Heart left ventricle (tissue), 13 donors: Measurements from ENCODE around the gene KDM3B.

Source experiments
- CTCF ChIP-seq, 12 donors: fragments of 200-600 bp; sonication (generic) in 4 of 12; IDR thresholded peaks; one replicate each; pipeline versions ENCODE4 v1.5.0 to v1.8.0; 2018 to 2022; ENCODE audit warnings: antibody characterized with exemption in 12 of 12, mild to moderate bottlenecking in 5 of 12
- POLR2A ChIP-seq, 2 donors: fragments of 450-650 bp; IDR thresholded peaks; one replicate each; pipeline ENCODE4 v1.6.1; 2017; ENCODE audit warnings: antibody characterized with exemption in 2 of 2, mild to moderate bottlenecking in 2 of 2, moderate library complexity in 2 of 2
- donor health status: ischemic (EF 13 %, LVEDD 7.1; RV severe dilation, severe dysfunction).
- donor health status: DM: no; HTN: yes; CAD: no.
- donor health status: DM: no; HTN: no; CAD: no.
- donor health status: ischemic (EF 25% LVEDD 6.9; RV normal size, moderate dysfunction).
- donor health status: ischemic (EF 25% LVEDD 5.7; RV mildly dilated, moderate dysfunction).
- donor health status: ischemic (EF 35%, LVEDD 5.7; RV mildly dilated, moderate dysfunction).
- donor health status: nonischemic (EF 11% LVEDD 7.7; RV severe dilation, severe dysfunction).
- donor health status: DM: yes; HTN: yes; CAD: no.
- donor health status: PGD.
- donor health status: ischemic (EF 29% LVEDD 5.4; RV normal size, mild dysfunction).
- donor health status: nonischemic (EF 23%, LVEDD 6.1; RV moderate dilation, normal function).

GRCh38 chr5:138344887-138345622, 7.4 kb upstream of the KDM3B start:
- TF ChIP-seq CTCF (IDR thresholded peaks at IDR 0.05) = no peak
- no peak for TF ChIP-seq POLR2A (IDR thresholded peaks at IDR 0.05)
